ENCODE results near the gene THSD7B.

DNA sequence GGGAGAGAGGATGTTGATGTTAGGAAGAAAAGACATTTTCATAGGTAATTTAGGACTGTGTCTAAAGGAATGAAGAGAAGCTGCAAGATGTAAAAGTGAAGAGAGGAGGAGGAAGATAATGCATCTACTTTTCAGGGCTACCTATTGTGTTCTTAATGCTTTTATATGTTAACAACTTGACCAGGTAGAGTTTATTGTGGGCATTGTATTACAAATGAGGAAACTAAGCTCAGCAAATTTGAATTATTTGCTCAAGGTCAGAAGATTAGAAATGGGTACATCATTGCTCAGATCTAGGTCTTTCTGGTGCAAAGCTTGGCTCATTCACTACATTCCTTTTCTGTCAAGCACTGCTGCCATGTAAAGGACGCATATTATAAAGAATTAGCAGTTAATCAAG lies 441.7 kb downstream of the THSD7B start:
- TF ChIP-seq, protein P1, sequence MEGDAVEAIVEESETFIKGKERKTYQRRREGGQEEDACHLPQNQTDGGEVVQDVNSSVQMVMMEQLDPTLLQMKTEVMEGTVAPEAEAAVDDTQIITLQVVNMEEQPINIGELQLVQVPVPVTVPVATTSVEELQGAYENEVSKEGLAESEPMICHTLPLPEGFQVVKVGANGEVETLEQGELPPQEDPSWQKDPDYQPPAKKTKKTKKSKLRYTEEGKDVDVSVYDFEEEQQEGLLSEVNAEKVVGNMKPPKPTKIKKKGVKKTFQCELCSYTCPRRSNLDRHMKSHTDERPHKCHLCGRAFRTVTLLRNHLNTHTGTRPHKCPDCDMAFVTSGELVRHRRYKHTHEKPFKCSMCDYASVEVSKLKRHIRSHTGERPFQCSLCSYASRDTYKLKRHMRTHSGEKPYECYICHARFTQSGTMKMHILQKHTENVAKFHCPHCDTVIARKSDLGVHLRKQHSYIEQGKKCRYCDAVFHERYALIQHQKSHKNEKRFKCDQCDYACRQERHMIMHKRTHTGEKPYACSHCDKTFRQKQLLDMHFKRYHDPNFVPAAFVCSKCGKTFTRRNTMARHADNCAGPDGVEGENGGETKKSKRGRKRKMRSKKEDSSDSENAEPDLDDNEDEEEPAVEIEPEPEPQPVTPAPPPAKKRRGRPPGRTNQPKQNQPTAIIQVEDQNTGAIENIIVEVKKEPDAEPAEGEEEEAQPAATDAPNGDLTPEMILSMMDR (conservative IDR thresholded peaks at IDR 0.05; ENCODE audit: low read depth, low read length): no peak
- no peak for TF ChIP-seq EZH2phosphoT487 (IDR thresholded peaks at IDR 0.05; ENCODE audit: borderline replicate concordance, low read length)

All from PC-3 (cell line).